ENCODE measurements around the gene BRD1.

Gene BRD1

DNA sequence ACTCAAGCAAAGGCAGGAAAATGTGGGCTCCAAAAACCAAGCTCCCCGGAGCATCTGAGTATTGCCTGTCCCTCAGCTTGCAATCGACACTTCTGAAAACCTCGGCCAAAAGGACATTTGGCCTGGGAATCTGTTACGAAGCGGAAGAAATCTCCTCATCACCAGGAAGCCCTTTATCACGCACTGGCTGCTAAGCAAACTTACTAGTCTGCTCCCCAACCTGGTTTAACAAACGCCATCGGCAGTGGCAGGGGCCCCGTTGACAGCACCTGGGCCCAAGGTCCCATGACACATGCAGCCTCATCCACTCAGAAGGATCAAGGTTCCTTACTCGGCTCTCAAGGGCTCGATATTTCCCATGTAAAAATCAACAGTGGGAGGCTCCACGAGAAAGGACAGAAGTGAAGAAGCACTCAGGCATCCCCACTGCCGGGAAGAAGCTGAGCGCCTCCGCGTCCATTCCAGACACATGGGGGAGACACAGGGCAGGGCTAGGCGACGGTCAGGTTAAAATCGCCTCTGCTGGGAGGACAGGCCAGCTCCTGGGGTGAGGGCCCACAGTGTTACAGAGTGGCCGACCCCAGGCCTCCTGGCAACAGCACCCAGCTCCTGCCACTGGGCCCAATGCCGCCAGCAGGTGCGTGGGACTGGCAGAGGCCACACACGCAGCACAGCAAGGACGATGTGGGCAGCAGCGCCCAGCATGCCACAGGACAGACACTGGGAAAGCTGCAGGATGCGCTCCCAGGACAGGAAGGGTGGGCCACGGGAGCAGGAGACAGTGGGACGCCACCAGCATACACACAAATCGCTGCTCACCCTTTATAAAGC is 27.1 kb downstream of the BRD1 start:
- no peak for DNase-seq

DNA sequence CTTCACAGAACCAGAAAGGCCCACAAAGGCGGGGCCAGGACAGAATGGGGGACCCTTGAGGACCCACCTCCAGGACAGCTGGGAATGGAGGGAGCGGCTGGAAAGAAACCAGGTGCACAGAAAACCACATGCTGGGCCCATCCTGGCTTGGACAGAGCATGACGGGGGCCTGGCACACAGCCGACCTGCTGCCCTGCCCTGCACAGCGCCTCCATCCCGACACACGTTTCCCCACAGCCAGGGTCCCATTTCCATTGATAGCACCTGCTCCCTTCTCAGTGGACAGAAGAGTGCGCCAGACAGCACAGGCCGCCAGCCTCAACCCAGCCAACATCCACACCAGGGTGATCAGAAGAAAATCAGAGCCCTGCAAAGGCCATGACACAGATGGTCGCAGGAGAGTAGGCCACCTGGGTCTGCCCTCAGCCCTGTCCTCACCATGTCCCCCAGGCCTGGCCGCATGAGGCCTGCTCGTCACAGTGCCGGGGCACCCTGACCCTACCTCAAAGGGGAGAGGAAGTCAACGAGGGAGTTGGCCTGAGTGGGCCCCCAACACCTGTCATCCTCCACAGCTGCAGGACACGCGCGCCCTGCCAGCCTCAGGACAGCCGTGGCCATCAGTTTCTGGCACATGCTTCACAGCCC is 28.1 kb downstream of the BRD1 start:
- DNase-seq, result no peak

DNA sequence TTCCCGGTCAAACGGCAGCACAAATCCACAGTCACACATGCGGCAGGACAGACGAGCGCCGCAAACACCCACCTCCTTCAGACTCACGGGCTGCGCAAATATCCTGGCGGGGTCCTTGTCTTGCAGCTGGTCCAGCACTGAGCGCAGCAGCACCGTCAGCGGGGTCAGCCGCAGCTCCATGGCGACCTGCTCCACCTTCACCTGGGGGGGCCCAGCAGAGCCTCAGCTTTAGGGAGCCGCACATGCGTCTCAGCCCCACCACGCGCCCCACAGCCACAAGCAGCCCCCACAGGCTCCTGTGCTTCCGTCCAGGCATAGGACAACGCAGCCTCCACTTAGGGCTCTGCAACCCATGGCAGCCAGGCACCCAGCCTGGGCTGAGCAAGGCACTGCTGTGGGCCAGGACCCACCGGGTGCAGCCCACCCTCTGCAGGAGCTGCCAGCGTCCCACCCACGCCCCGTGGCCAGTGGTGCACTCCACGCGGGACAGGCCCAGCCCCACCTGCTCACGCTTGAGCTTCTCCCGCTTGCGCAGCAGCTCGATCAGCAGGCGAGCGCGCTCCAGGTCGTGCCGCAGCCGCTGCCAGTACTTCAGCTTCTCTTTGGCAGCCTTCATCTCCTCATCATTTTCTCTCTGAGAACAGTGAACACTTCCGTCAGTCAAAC is 29.1 kb downstream of the BRD1 start:
- DNase-seq, result no peak

DNA sequence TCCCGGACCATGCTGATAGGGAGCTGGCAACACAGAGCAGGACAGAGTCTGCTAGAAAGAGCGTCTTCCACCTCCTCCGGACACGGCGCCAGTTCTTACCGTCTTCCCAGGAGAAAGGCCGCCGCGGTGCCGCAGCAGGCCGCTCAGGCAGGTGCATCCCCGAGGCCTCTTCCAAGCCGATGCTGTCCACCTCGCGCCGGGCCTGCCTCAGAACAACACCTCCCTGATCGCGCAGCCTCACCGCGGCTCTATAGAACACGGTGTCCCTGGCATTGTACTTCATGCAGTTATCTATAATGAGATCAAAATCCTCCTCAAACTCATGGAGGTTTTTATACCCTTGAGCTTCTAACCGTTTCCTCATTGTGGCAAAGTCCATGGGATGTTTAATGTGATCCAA is 30.0 kb downstream of the BRD1 start:
- DNase-seq, result no peak

DNA sequence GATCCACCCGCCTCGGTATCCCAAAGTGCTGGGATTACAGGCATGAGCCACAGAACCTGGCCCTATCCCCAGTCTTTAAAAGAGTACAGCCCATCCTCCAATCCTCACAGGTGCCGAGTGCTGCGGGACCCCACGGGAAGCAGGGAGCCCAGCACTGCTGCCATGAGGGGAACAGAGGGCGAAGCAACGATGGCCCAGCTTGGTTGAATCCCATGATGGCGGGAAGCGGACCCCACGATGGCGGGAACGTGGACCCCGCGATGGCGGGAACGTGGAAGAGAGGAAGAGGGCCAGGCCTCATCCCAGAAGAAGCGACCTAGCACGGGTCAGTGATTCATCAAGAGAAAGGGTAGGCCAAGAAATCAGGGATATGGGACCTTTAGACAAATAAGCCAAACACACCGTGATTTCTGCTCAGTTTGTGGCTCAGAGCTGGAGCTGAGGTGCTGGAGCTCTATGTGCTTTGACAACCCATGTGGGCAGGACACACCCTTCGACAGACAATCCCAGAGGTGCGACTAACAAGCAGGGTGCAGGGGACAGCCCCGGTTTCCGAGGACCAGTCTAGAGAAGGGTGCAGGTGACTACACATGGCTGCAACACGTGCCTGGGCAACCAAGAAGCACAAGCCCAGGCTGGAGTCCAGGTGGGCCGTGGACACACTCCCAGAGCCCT is 30.9 kb downstream of the BRD1 start:
- no peak for DNase-seq

DNA sequence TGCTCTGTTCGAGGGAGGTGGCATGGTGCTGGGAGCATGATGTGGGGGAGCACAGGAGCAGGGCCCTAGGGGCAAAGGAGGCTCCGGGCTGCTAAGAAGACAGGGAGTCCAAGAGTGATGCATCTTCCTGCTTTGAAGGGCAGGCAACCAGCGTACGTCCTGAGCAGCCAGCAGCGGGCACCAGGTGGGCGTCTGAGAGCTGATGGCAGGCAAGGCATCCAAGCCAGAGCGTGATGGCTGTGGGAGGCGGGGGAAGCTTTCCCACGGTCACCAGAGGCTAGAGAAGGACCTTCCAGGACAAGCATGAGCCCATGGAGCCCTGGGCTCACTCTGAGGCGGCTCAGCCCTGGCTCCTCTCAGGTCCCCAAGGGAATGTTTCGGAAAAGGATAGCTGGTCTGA is 32.2 kb downstream of the BRD1 start:
- DNase-seq, result no peak

DNA sequence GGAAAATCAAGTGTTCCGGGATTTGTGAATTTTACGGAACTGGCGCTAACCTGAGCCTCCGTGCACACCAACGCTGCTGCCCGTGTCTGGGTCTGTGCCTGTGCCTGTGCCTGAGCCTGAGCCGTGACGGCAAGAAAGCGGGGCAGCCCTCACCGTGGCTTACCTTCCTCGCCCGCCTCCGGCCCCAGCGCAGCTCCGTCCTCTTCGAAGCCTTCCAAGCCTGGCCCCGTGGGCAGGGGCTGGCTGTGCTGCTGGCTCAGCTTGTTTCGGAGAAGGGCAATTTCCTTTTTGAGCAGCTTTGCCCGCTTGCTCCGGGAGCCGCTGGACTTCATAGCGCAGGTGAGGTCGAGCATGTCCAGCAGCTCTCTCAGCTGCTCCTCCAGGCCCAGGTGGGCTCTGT is 33.8 kb downstream of the BRD1 start:
- DNase-seq, result no peak

DNA sequence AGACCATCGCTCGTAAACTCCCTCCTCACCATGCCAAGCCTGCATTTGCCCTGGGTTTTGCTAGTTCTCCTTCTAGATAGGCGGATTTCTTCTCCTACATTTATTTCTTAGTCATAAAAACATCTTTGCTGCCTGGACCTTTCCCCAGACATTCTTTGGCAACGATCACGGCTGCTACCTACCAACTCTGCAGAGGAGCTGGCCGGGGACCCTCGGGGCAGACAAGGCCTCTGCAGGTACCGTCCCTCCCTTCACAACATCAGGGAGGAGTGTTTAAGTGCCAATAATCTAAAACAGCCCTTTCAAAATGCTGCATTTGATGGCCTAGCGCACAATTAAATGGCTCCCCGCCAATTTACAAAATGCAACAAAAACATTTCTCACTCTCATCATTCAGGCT is 34.4 kb downstream of the BRD1 start:
- DNase-seq, result no peak

DNA sequence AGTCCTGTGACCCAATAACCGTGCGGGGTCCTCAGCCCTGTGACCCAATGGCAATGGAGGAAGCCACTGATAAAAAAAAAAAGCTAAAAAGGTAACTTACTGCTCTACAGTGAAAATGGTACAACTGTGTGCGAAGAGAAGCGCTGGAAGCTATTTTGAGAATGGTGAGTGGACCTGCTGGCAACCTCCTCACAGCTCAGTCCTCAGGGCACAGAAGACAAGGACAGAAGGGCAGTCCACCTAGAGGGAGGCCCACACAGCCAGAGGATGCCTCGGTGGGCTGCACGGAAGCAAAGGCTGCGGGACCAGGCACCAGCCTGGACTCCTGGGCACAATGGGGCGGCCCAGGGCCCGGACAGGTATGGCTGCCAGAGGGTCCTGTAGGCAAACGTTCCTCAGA is 35.6 kb downstream of the BRD1 start:
- DNase-seq, result no peak

DNA sequence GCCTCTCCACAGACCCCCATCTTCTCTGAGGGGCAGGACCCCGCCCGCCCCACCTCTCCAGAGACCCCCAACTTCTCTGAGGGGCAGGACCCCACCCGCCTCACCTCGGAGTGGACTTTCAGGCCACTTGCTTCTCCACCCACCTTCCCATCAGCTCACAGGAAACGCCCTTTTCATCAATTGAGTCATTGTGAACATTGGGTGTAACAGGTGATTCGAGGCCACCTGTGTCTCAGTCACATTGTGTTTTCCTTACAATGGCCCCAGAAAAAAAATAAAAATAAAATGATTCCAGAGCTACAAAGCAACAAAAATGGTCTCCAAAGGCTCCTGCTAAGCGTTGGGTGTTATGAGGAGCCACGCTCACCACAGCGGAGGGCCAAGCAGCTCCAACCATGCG is 36.0 kb downstream of the BRD1 start:
- DNase-seq, result no peak

DNA sequence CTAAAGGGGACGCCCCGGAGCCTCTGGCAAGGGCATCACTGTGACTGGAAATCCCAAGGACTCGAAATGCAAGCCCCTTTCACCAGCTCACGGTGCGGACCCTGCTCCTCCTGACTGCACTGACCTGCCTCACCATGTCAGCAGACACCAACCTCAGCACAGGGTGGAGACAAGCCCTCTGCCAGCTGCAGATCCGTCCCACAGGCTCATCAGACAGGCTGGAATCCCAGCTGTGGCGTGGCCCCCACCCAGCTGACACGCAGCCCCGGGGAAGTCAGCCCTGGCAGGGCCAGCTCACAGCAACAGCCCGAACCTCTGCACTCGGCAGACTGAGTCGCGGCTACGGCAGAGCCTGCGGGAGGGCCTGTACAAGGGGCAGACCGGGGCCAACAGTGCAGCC is 36.8 kb downstream of the BRD1 start:
- no peak for DNase-seq

DNA sequence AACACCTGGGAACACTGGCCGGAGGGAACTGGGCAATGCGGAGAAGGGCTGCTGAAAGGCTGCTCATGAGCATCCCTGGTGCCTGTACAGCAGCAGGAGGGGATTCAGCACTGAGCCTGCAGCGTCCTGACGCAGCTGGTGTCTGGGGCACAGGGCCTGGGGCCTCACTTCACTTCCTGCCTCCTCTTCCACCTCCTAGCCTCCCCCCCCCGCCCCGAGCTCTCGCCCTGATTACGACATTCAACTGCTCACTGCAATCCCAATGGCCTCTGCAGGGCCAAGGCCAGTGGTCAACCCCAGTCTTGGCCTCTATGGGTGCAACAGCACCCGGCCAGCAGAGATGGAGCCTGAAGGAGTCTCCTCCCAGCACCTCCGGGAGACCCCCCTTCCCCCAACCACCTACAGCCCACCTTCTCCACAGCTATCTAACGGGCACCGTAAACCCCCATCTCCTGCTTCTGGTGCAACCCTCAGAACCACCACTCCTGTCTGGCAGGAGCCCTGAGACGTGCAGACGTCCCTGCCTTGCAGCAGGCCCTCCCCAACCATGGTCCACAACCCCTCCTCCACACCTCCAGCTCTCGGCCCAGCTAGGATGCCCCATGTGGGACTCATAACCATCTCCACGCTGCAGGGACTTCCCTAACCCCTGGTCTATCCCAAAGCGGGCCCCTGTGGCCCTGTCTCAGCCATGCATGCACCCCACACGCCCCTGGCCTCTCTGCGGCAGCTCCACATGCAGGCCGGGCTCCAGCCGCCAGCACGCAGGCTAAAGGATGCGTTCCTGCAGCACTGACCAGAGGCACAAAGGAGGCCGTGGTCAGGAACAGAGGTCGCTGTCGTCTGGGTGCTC is 38.2 kb downstream of the BRD1 start:
- DNase-seq, result no peak

DNA sequence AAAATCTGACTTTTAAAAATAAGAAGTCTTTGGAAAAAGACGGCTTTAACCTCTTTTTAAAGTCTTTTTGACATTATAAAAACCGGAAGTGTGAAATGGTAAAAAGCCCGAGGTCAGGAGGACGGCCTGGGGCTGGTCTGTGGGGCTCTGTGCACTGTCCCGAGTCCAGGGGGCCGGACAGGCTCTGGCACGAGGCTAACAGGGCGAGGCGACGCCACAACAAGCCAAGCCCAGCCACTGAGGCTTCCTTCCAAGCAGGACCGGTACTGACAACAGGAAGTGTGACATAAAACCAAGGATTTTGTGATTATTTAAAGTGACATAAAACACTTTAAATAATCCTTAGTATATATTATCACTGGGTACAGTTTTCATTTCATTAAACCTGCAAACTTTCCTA is 39.2 kb downstream of the BRD1 start:
- no peak for DNase-seq

DNA sequence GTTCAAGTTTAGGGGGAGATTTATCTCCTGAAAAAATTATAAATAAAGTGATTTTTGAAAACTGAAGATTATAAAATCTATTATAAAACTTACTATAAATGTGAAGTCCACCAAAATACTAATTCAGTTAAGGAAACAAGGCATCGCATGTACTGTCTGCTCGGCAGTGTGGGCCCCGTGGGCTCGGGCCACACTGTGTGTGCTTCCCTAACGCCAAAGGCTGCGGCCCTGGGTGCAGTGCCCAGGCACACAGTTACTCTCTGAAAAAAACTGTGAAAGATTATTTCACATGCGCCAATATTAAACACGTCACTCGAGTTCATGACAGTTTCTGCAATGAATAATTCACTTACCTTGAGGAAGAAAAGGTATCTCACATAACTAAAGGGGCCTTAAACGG is 39.8 kb downstream of the BRD1 start:
- DNase-seq, result no peak

DNA sequence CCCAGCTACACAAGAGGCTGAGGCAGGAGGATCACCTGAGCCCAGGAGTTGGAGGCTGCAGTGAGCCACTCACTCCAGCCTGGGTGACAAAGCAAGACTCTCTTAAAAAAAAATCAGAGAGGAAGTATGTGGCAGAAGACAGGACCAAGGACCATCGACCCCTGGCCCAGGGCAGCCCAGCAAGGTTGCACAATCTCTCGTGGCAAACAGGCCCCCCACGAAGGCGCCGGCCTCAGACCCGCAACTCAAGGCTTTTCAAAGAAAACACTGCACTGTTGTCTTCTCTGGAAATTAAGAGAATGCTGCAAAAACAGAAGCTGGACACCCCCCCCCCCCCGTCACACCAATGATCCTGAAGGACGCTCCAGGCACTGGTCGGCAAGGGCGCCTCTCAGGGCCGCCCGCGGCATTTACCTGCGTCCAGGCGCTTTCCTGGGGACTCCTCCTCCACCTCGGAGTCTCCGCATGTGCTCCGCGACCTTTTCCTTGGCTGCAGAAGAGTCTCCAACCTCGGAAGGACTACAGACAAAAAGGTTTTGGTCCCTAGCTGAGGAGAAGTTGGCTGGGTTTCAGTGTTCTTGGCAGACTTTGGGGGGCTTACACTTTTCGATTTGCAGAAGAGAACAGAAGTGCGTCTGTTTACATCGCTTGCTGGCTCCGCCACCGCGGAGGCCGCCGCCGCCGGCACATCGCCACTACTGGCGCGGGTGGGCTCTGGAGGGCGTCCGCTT is 40.5 kb downstream of the BRD1 start:
- DNase-seq, result no peak

DNA sequence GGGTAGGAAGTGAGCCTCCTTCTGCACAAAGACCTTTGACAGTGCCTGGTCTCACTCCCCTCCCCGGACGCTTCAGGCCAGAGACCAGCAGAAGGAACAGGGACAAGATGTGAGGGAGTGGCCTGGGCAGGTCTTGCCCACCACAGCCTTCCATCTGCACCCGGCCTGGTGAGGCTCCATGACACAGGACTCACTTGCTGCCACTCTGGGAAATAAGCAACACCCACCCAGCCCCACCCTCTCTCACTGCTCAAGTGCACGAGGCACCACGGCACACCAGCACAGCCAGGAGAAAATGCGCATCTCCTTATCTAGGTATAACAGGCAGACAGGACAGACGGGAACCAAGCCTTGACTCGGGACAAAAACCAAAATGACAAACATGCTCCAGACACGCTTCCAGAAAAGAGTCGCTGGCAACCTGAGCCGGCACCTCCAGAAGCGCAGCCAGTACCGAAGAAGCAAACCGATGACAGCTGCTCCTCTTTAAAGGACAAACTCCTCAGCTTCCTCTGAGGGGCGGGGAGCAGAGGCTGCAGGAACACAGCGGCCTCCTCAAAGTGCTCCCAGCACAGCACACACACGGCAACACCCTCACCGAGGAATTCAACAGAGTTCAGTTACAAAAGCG is 41.7 kb downstream of the BRD1 start:
- DNase-seq, result no peak

DNA sequence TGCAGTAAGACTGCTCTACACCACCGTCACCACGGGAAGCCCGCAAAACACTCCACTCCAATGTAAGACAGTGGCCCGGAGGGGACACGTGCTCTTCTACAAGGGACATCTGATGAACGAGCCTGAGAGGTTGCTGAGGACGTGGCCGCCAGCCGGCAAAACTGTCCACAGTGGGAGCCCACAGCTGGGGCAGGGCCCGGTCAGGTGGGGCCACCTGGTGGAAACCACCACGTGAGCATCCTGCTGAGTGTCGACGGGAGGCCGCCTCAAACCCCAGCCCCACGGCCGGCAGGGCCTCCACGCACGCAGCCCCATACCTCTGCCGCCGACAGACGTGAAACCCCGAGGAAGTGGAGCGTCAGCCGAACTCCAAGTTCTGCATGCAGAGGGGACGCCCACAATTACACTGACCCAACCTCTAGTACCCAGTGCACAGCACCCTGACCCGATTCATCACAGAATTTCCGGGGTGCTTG is 42.6 kb downstream of the BRD1 start:
- DNase-seq, result no peak

DNA sequence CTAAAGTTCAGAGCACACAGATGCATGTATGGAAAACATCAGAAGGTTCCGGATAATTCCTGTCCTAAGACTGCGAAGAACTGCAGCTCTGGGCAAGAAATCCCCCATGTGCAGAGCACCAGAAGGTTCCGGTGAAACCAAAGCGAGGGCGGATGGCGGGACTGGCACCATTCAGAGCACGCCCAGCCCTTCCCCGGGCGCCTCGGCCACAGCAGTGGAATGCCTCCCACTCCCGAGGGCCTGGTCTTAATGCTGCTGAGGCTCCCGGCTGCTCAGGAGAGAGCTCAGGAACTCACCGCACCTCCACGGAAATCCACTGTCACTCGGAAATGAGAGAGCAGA is 43.1 kb downstream of the BRD1 start:
- no peak for DNase-seq

DNA sequence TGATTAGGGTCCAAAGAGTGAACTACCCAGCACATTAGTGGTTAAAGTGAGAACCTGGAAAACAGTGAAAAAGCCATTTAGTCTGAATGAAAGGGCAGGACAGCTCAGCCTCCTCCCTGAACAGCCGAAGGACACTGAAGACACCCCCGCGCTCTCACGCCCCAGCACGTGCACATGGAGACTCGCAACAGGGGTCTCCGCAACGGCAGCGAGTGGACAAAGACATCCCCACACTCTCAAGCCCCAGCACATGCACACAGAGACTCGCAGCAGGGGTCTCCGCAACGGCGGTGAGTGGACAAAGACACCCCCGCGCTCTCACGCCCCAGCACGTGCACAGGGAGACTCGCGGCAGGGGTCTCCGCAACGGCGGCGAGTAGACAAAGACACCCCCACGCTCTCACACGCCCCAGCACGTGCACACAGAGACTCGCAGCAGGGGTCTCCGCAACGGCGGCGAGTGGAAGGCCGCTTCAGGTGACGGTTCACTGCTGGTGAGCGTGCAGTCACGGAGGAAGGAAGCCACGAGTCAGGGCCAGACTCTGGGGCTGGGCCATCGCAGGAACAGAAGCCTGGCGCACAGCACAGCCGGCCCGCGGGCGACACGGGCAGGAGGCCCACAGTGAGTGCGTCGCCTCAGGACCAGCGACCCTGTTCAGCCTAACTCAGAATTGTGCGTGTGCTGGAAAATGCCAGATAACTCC is 43.6 kb downstream of the BRD1 start:
- DNase-seq, result no peak

DNA sequence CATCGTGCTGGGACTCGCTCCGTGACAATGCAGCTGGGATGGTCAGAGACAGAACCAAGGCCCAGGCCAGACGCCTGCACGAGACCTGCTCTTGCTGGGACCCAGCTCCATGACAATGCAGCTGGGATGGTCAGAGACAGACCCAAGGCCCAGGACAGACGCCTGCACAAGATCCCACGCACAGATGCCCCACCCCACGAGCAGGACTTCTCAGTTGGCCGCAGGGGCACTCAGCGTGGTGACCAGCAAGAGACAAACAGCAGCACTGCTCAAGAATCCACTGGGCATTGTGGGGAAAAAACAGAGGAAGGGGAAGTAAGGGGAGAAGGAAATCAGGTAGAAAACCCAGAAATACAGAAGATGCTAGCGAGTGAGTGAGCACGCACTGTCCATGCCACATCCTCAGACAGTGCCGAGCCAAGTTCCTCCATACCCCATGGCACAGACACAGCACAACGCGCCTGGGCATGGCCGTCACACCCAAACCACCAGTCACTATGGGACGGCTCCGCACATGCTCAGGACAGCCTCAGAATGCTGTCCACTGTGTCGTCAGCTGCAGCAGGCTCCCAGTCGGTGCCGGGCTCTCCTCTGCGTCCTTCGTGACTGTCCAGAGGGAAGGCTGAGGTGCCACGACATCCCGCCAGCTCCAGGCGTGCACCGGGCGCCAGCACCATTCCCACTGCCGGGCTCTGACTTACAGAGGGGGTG is 44.5 kb downstream of the BRD1 start:
- DNase-seq, result no peak

Measured in NCI-H2227 treated with DMSO at 0.1 percent for 48 hours (cell line).